ENCODE data around the gene KDM5C. TPM values are rescaled to one million over a fixed set of nuclear protein-coding genes. Genes with fewer than 3 reads are reported as not detected.

KDM5C gene
- total RNA-seq, 2 donors from 2014 or later, result 99.4 to 102 TPM

- WGBS, result 73% methylated on average over 5 of the region's 5 CpGs
- TF ChIP-seq POLR2AphosphoS5 (IDR thresholded peaks at IDR 0.05), result no peak
- no peak for TF ChIP-seq CTCF (IDR thresholded peaks at IDR 0.05)
- no peak for TF ChIP-seq POLR2A (IDR thresholded peaks at IDR 0.05)
- no peak overlapping the region for H3K4me3 ChIP-seq
- DNase-seq (ENCODE audit: low spot score), result no peak
- no peaks in the 10 kb centered on the region for H3K36me3 ChIP-seq
- no peaks in the 10 kb centered on the region for H3K27me3 ChIP-seq (replicated peaks; ENCODE audit: insufficient read depth)
- intact Hi-C loops (cut with DNase I), result no loop called here
- H3K4me1 ChIP-seq (replicated peaks), result no peaks in the 10 kb centered on the region
- H3K27ac ChIP-seq, result no peak overlapping the region
- H3K9me3 ChIP-seq, result no peaks in the 10 kb centered on the region
Measured at GRCh38 chrX:53230116-53230515, 5.1 kb upstream of the KDM5C start.

- intact Hi-C loops (cut with DNase I), result no loop called here
- Histone ChIP-seq H3K27ac (no peak overlapping the region), H3K36me3 (no peaks in the 10 kb centered on the region), H3K4me3 (no peak overlapping the region), H3K27me3 (replicated peaks; ENCODE audit: insufficient read depth) (no peaks in the 10 kb centered on the region), H3K9me3 (no peaks in the 10 kb centered on the region), H3K4me1 (replicated peaks) (no peaks in the 10 kb centered on the region)
- no peak for DNase-seq (ENCODE audit: low spot score)
- TF ChIP-seq POLR2AphosphoS5 (IDR thresholded peaks at IDR 0.05) (no peak), CTCF (IDR thresholded peaks at IDR 0.05) (no peak), POLR2A (IDR thresholded peaks at IDR 0.05) (no peak)
- WGBS, result 74% methylated on average over 7 of the region's 7 CpGs
Measured at GRCh38 chrX:53227224-53227765, 2.3 kb upstream of the KDM5C start.

GRCh38 chrX:53223955-53224859 is 800 bp downstream of the KDM5C start:
- no peaks in the 10 kb centered on the region for H3K9me3 ChIP-seq
- intact Hi-C loops (cut with DNase I), result no loop called here
- TF ChIP-seq POLR2A (IDR thresholded peaks at IDR 0.05) (no peak), CTCF (IDR thresholded peaks at IDR 0.05) (no peak), POLR2AphosphoS5 (IDR thresholded peaks at IDR 0.05) (no peak)
- H3K4me1 ChIP-seq (replicated peaks), result no peaks in the 10 kb centered on the region
- peak overlapping the region; percentile 83 to 87 for H3K27ac ChIP-seq
- WGBS, result 2% methylated on average over 20 of the region's 40 CpGs
- no peak for DNase-seq (ENCODE audit: low spot score)
- no peaks in the 10 kb centered on the region for H3K36me3 ChIP-seq
- no peaks in the 10 kb centered on the region for H3K27me3 ChIP-seq (replicated peaks; ENCODE audit: insufficient read depth)
- H3K4me3 ChIP-seq, result peak overlapping the region; percentile 59 to 60

- no peaks in the 10 kb centered on the region for H3K4me1 ChIP-seq (replicated peaks)
- H3K9me3 ChIP-seq, result no peaks in the 10 kb centered on the region
- no peaks in the 10 kb centered on the region for H3K36me3 ChIP-seq
- no peak for DNase-seq (ENCODE audit: low spot score)
- TF ChIP-seq POLR2AphosphoS5 (IDR thresholded peaks at IDR 0.05) (no peak), POLR2A (IDR thresholded peaks at IDR 0.05) (no peak), CTCF (IDR thresholded peaks at IDR 0.05) (no peak)
- 53% methylated on average over 2 of the region's 2 CpGs for WGBS
- intact Hi-C loops (cut with DNase I), result no loop called here
- H3K4me3 ChIP-seq, result peak overlapping the region; percentile 59 to 60
- no peak overlapping the region for H3K27ac ChIP-seq
- no peaks in the 10 kb centered on the region for H3K27me3 ChIP-seq (replicated peaks; ENCODE audit: insufficient read depth)
Measured at GRCh38 chrX:53223068-53223693, 1.8 kb downstream of the KDM5C start.
